ENCODE measurements around the gene LIPC. TPM values are rescaled to one million over a fixed set of nuclear protein-coding genes. Genes with fewer than 3 reads are reported as not detected.

Gene LIPC
- total and polyA plus RNA-seq, 10 of the 15 experiments (the other 5 are each of a cell fraction or from before 2014, with no cell fraction given): 0.06 to 0.31 (median 0.16) TPM; not detected in 1

- FAIRE-seq: peak; percentile 52
Measured at GRCh38 chr15:58584789-58585461, 153.1 kb downstream of the LIPC start.

More at GRCh38 chr15:58584789-58585461, 153.1 kb downstream of the LIPC start:
- Histone ChIP-seq H3K4me3 (no peak overlapping the region), H3K9ac (ENCODE audit: control insufficient read depth, insufficient read depth, low read length) (no peak overlapping the region), H3K27ac (ENCODE audit: control insufficient read depth, insufficient read depth) (peak overlapping the region; percentile 46; the same call in 1 of the 2 replicates), H2AFZ (ENCODE audit: control insufficient read depth, low read depth, low read length) (peak overlapping the region; percentile 48), H3K4me2 (ENCODE audit: control insufficient read depth, insufficient read depth) (peak overlapping the region; percentile 90; the same call in 1 of the 2 replicates), H3K36me3 (ENCODE audit: control insufficient read depth in 2 of 2, insufficient read depth in 2 of 2, low read length in 1 of 2) (no peaks in the 10 kb centered on the region), H3K79me2 (ENCODE audit: control insufficient read depth, insufficient read depth, low read length) (no peaks in the 10 kb centered on the region), H3K9me3 (replicated peaks; ENCODE audit: control insufficient read depth, insufficient read depth, low read length) (no peaks in the 10 kb centered on the region; the same call in 2 of the 3 replicates), H4K20me1 (ENCODE audit: control insufficient read depth, insufficient read depth) (no peaks in the 10 kb centered on the region), H3K4me1 (ENCODE audit: control insufficient read depth, insufficient read depth, low read length) (peaks cover 24% of the 10 kb centered on the region), H3K27me3 (replicated peaks in 1 of 2; ENCODE audit: control insufficient read depth in 2 of 2, insufficient read depth in 2 of 2, low read length in 1 of 2) (no peaks in the 10 kb centered on the region)
- intact Hi-C loops (cut with micrococcal nuclease; ENCODE audit: unreplicated experiment) (no loop called here), in situ Hi-C loops (cut with MboI) (no loop called here)
- TF ChIP-seq CBX5 (IDR thresholded peaks at IDR 0.05; ENCODE audit: low read depth): no peak
- no peak for TF ChIP-seq MAX (IDR thresholded peaks at IDR 0.05; ENCODE audit: low read depth, low read length)
- TF ChIP-seq NR2F1 (conservative IDR thresholded peaks at IDR 0.05): no peak
- TF ChIP-seq HDAC2 (IDR thresholded peaks at IDR 0.05): no peak
- no peak for TF ChIP-seq ZNF217 (IDR thresholded peaks at IDR 0.05)
- TF ChIP-seq SMAD5 (IDR thresholded peaks at IDR 0.05; ENCODE audit: low read depth): no peak
- TF ChIP-seq CHD1 (IDR thresholded peaks at IDR 0.05; ENCODE audit: low read depth, low read length): no peak
- no peak for TF ChIP-seq MEF2A (IDR thresholded peaks at IDR 0.05; ENCODE audit: insufficient read depth, low read depth, low read length)
- no peak for TF ChIP-seq CREM (IDR thresholded peaks at IDR 0.05; ENCODE audit: low read depth)
- TF ChIP-seq BMI1 (IDR thresholded peaks at IDR 0.05; ENCODE audit: borderline replicate concordance): no peak
- no peak for TF ChIP-seq GABPA (IDR thresholded peaks at IDR 0.05; ENCODE audit: low read depth)
- TF ChIP-seq POLR2AphosphoS5 (IDR thresholded peaks at IDR 0.05; ENCODE audit: low read length): no peak
- no peak for TF ChIP-seq CHD4 (IDR thresholded peaks at IDR 0.05)
- no peak for TF ChIP-seq ATF7 (IDR thresholded peaks at IDR 0.05; ENCODE audit: low read depth)
- TF ChIP-seq SIX5 (IDR thresholded peaks at IDR 0.05; ENCODE audit: low read depth, low read length, severe bottlenecking): no peak
- BruUV-seq (replicated peaks): no TSS peak
- ChIA-PET SMC1A (ENCODE audit: uncharacterized antibody, unreplicated experiment) (interaction anchor here (0.6 to 2.3 kb wide), 11 partner anchors 10 to 143 kb away, joined by 3 to 7 read pairs (median 4); no protein-coding TSS in a partner anchor), POLR2A (interaction anchor here (0.5 to 0.9 kb wide), 4 partner anchors 11 to 799 kb away, joined by 3 read pairs; no protein-coding TSS in a partner anchor), CTCF (interaction anchor here (0.6 to 1.0 kb wide), 2 partner anchors 11 to 317 kb away, joined by 3 to 4 read pairs; no protein-coding TSS in a partner anchor), RAD21 (ENCODE audit: unreplicated experiment) (interaction anchor here (0.8 kb wide), 1 partner anchor 11 kb away, joined by 3 read pairs; no protein-coding TSS in a partner anchor)
- DNase-seq (ENCODE audit: low read depth, low spot score) (no peak), ATAC-seq (peak; percentile 16; the same call in 2 of the 3 replicates)
- 91% methylated on average over 6 of the region's 6 CpGs for WGBS (ENCODE audit: insufficient coverage, insufficient replicate concordance, low lambda C conversion rate, missing lambda C conversion rate)

All from GM12878 (cell line).